Vagina (tissue), 2 donors: Measurements from ENCODE around the gene LINGO1. TPM values are rescaled to one million over a fixed set of nuclear protein-coding genes. Genes with fewer than 3 reads are reported as not detected.

ENCODE experiments used
- DNase-seq, 2 donors: peaks; one replicate each; pipeline ENCODE4 v3.0.0-alpha.2; 2017; ENCODE audit errors: extremely low spot score in 2 of 2
- H3K27ac ChIP-seq: fragments of 200-600 bp; sonication (generic); one replicate; pipeline ENCODE4 v1.5.1; 2019
- H3K27me3 ChIP-seq: fragments of 200-600 bp; sonication (generic); one replicate; pipeline ENCODE4 v1.5.1; 2019
- H3K36me3 ChIP-seq, 2 donors: fragments of 200-600 bp; sonication (generic); one replicate each; pipeline ENCODE4 v1.5.1; 2017 to 2019
- H3K4me1 ChIP-seq: fragments of 200-600 bp; sonication (generic); one replicate; pipeline ENCODE4 v1.5.1; 2019
- H3K4me3 ChIP-seq, 2 donors: fragments of 200-600 bp; sonication (generic); 1 replicate in 1 of 2; 2 replicates in 1 of 2; pipeline ENCODE4 v1.5.1; 2016 to 2019
- H3K9me3 ChIP-seq: fragments of 200-600 bp; sonication (generic); one replicate; pipeline ENCODE4 v1.5.1; 2019
- POLR2A ChIP-seq, 2 donors: fragments of 450-650 bp; IDR thresholded peaks; one replicate each; pipeline ENCODE4 v1.6.1; 2017; ENCODE audit warnings: antibody characterized with exemption in 2 of 2, mild to moderate bottlenecking in 2 of 2, moderate library complexity in 2 of 2
- POLR2AphosphoS5 ChIP-seq, 2 donors: sonication (generic); formaldehyde crosslinking; IDR thresholded peaks; one replicate each; pipeline ENCODE4 v1.9.0; 2017; ENCODE audit warnings: antibody characterized with exemption in 2 of 2, mild to moderate bottlenecking in 2 of 2, low read depth in 1 of 2; ENCODE audit not compliant: insufficient read depth in 1 of 2
- intact Hi-C: fragments of 100-400 bp; cut with DNase I; formaldehyde crosslinking; loops from one replicate; pipeline ENCODE4 v1.15.1; 2023
- total RNA-seq: library from RNA; depleted of rRNA; stranded (reverse); fragments of >200 nt; gene quantifications from one replicate; pipeline ENCODE4 v1.2.3, GENCODE V29; 2016
- TF ChIP-seq, protein P1 (sequence below), 3 experiments: fragments of 450-650 bp in 2 of 3; fragments of 200-600 bp in 1 of 3; sonication (generic) in 1 of 3; IDR thresholded peaks; one replicate each; pipeline ENCODE4 v1.5.1; 2017 to 2019; ENCODE audit warnings: antibody characterized with exemption in 3 of 3, mild to moderate bottlenecking in 2 of 3, moderate library complexity in 2 of 3

The LINGO1 gene
- total RNA-seq, 1 donor from 2014 or later, result 4.7 TPM

- Histone ChIP-seq H3K27ac (no peak overlapping the region), H3K9me3 (no peaks in the 10 kb centered on the region), H3K4me1 (peaks cover 11% of the 10 kb centered on the region), H3K36me3 (no peaks in the 10 kb centered on the region), H3K27me3 (no peaks in the 10 kb centered on the region), H3K4me3 (no peak overlapping the region)
- TF ChIP-seq POLR2A (IDR thresholded peaks at IDR 0.05) (no peak), POLR2AphosphoS5 (IDR thresholded peaks at IDR 0.05; ENCODE audit: insufficient read depth in 1 of 2, low read depth in 1 of 2) (no peak)
- TF ChIP-seq, protein P1, sequence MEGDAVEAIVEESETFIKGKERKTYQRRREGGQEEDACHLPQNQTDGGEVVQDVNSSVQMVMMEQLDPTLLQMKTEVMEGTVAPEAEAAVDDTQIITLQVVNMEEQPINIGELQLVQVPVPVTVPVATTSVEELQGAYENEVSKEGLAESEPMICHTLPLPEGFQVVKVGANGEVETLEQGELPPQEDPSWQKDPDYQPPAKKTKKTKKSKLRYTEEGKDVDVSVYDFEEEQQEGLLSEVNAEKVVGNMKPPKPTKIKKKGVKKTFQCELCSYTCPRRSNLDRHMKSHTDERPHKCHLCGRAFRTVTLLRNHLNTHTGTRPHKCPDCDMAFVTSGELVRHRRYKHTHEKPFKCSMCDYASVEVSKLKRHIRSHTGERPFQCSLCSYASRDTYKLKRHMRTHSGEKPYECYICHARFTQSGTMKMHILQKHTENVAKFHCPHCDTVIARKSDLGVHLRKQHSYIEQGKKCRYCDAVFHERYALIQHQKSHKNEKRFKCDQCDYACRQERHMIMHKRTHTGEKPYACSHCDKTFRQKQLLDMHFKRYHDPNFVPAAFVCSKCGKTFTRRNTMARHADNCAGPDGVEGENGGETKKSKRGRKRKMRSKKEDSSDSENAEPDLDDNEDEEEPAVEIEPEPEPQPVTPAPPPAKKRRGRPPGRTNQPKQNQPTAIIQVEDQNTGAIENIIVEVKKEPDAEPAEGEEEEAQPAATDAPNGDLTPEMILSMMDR (IDR thresholded peaks at IDR 0.05), result no peak
- intact Hi-C loops, result no loop called here
- no peak for DNase-seq
These were observed 64.4 kb downstream of the LINGO1 start for GRCh38 chr15:77568014-77568972.

DNA sequence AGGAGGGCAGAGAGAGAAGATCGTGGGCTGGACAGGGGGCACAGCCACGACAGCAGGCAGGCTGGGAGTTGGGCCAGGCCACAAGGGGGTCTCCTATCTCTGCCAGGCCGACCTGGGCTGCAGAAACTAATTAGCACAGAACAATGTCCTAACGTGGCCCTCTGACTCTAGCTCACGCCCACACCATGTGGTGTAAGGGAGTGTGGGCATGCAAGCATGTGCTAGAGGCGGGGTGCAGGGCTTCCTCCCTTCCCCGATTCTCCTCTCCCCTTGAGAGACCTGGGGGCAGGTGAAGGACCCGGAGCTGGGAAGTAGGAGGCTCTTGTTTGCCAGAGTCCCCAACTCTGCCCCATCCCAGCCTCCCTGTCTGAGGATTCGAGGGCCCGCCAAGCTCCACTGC, 65.5 kb downstream of the LINGO1 start:
- Histone ChIP-seq H3K27ac (no peak overlapping the region), H3K27me3 (no peaks in the 10 kb centered on the region), H3K4me3 (no peak overlapping the region), H3K36me3 (no peaks in the 10 kb centered on the region), H3K4me1 (peaks cover 11% of the 10 kb centered on the region), H3K9me3 (no peaks in the 10 kb centered on the region)
- DNase-seq, result no peak
- TF ChIP-seq, protein P1 (IDR thresholded peaks at IDR 0.05), result no peak
- TF ChIP-seq POLR2AphosphoS5 (IDR thresholded peaks at IDR 0.05; ENCODE audit: insufficient read depth in 1 of 2, low read depth in 1 of 2), result no peak
- no peak for TF ChIP-seq POLR2A (IDR thresholded peaks at IDR 0.05)
- intact Hi-C loops, result no loop called here

GRCh38 chr15:77566092-77566491, 66.6 kb downstream of the LINGO1 start:
- peaks cover 11% of the 10 kb centered on the region for H3K4me1 ChIP-seq
- intact Hi-C loops, result no loop called here
- no peaks in the 10 kb centered on the region for H3K9me3 ChIP-seq
- no peak for DNase-seq
- no peak overlapping the region for H3K4me3 ChIP-seq
- TF ChIP-seq POLR2AphosphoS5 (IDR thresholded peaks at IDR 0.05; ENCODE audit: insufficient read depth in 1 of 2, low read depth in 1 of 2) (no peak), POLR2A (IDR thresholded peaks at IDR 0.05) (no peak)
- TF ChIP-seq, protein P1 (IDR thresholded peaks at IDR 0.05), result no peak
- no peaks in the 10 kb centered on the region for H3K27me3 ChIP-seq
- H3K27ac ChIP-seq, result no peak overlapping the region
- no peaks in the 10 kb centered on the region for H3K36me3 ChIP-seq

GRCh38 chr15:77565378-77565915, 67.3 kb downstream of the LINGO1 start:
- TF ChIP-seq POLR2AphosphoS5 (IDR thresholded peaks at IDR 0.05; ENCODE audit: insufficient read depth in 1 of 2, low read depth in 1 of 2), result no peak
- TF ChIP-seq, protein P1 (IDR thresholded peaks at IDR 0.05), result no peak
- TF ChIP-seq POLR2A (IDR thresholded peaks at IDR 0.05), result no peak
- intact Hi-C loops, result no loop called here
- Histone ChIP-seq H3K4me3 (no peak overlapping the region), H3K27ac (no peak overlapping the region), H3K36me3 (no peaks in the 10 kb centered on the region), H3K9me3 (no peaks in the 10 kb centered on the region), H3K27me3 (no peaks in the 10 kb centered on the region), H3K4me1 (peaks cover 11% of the 10 kb centered on the region)
- no peak for DNase-seq

DNA sequence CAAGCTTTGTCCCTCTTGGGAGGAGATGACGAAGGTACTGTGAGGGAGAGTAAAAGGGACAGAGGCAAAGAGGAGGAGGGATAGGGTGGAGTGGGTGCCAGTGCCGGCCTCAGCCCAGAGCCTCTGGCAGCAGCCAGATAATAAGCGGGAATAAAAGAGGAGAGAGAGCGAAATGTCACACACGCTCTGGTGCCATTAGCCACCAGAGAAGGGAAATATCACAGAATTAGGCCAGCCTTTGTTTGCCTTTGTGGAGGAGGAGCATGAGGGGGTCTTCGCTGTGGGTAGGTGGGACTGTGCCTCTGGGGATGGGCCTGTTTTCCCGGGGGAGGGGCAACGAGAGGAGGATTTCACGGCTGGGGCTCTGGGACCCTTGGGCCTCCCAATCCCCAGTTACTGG, 67.8 kb downstream of the LINGO1 start:
- H3K9me3 ChIP-seq, result no peaks in the 10 kb centered on the region
- H3K27ac ChIP-seq, result no peak overlapping the region
- H3K27me3 ChIP-seq, result no peaks in the 10 kb centered on the region
- H3K4me1 ChIP-seq, result peaks cover 11% of the 10 kb centered on the region
- TF ChIP-seq POLR2AphosphoS5 (IDR thresholded peaks at IDR 0.05; ENCODE audit: insufficient read depth in 1 of 2, low read depth in 1 of 2) (no peak), POLR2A (IDR thresholded peaks at IDR 0.05) (no peak)
- TF ChIP-seq, protein P1 (IDR thresholded peaks at IDR 0.05), result no peak
- H3K36me3 ChIP-seq, result no peaks in the 10 kb centered on the region
- DNase-seq, result no peak
- intact Hi-C loops, result no loop called here
- H3K4me3 ChIP-seq, result no peak overlapping the region
